COLO829 (cell line): ENCODE results near the gene KCNB1.

Experiments
- DNase-seq: peaks from one replicate; pipeline ENCODE4 v3.0.0; 2012; ENCODE audit warnings: low spot score

KCNB1 gene

DNA sequence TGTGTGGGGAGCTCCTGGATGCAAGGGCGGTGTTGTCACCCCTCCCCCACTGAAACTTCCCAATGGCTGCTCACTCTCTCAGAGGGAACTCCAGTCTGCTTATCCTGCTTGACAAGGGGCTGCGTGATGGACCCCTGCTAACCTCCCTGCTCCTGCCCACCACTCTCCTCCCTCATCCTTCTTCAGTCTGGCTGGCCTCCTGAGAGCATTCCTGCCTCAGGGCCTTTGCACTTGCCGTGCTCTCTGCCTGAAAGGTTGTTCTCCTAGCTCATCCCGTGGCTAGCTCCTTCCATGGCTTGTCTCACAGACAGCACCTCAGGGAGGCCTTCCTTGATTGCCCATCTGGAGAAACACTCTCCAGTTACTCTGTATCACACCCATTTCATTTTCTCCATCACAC, 130.7 kb downstream of the KCNB1 start:
- no peak for DNase-seq

DNA sequence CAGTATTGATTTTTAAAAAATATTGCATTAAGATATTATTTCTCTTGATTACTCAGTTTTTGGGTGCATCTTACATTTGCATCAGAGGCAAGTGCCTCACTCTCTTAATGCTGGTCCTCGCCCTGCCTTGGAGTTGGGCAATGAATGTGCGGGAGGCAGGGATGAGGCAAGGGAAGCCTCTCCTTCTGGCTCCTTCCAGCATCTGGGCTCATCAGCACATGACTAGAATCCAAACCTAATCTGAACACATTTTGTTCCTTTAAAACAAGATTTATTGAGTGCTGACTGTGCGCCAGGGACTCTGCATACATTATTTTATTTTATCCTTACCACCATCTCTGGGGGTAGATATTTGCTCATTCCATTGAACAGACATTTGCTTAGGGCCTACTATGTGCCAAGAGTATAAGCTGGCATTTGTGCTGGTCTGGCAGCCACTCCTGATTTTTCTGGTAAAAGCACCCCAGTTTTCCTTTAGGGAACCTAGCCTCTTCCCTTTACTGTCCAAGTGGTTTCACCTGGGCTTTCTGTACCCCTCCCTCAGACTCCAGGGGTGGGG, 132.7 kb downstream of the KCNB1 start:
- no peak for DNase-seq

DNA sequence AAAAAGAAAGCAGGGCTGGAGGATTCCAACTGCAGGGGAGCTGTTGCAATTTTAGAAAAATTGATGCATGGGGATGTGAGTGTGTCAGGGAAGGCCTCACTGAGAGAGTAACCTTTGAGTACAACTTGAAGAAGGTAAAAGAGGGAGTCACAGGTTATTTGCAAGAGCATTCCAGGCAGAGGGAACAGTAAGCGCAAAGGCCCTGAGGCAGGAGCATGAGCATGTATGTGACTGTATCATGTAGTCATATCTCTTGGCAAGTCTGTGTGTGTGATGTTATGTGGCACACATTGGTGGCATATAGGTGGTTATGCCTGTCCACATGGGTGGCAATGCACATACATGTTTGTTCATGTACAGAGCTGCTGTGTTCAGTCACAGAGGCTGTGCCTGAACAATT, 133.4 kb downstream of the KCNB1 start:
- DNase-seq, result no peak

DNA sequence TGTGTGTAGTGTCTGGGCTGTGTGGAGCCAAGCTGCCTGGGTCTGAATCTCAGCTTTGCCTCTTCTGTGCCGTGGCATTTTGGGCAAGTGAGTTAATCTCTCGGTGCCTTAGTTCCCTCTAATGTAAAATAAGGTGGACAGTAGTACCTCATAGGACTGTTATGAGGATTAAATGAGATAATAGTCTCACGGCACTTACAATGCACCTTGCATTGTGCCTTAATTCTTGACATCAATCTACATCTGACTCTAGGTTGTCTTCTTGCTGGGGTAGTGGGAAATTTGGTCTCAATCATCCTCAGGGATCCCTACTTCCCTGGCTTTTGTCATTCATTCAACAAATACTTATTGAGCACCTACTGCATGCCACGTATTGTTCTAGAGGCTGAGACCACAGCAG, 133.9 kb downstream of the KCNB1 start:
- no peak for DNase-seq

DNA sequence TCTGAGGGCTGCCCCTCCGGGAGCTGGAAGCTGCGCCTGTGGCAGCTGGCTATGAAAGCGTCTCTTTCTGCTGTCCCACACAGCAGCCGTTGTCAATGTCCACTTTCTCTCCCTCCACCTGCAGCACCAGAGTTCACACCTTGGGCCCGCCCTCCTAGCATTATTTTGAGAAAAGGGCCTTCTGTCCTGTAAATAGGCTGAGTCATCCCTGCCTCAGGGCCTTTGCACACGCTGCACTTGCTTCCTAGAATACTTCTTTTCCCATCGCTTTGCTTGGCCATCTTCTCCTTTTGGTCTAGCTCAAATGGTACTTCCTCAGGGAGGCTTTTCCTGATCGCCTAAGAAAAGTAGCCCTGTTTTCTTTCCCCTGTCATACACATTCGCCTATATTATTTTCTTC, 135.3 kb downstream of the KCNB1 start:
- no peak for DNase-seq

DNA sequence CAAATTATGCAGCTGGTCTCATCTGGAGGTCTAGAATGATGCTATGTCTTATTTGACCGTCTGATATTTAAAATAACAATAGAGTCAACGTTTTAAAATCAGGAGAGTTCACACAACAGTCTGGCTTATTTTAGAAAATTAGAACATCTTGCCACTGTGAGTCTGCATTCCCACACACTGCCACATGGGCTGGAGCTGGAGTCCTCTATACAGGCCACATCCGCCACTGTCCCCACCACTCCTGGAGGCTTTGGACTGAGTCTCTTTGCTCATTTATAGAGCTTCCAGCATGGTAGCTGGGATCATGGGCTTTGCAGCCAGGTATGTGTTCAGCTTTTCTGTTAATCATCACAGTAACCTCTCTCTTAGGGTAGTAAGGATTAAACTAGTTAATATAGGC, 135.8 kb downstream of the KCNB1 start:
- no peak for DNase-seq

DNA sequence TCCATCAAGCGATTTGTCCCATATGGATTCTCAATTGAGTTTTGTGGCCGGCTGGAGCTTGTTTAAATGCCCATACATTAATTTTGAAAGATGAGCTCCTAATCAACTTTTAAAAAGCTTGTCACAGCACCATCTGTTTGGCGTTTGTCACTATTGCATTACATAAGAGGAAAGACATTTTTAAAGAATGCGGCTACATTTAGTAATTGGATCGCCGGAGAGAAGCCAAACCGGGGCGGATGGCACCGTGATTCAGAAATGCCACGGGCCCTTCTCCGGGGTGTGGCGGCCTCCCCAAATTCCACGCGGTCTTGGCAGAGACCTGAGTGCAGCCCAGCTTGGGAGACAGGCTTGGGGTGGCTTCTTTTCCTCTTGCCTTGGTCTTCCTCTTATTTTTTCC, 136.9 kb downstream of the KCNB1 start:
- no peak for DNase-seq

DNA sequence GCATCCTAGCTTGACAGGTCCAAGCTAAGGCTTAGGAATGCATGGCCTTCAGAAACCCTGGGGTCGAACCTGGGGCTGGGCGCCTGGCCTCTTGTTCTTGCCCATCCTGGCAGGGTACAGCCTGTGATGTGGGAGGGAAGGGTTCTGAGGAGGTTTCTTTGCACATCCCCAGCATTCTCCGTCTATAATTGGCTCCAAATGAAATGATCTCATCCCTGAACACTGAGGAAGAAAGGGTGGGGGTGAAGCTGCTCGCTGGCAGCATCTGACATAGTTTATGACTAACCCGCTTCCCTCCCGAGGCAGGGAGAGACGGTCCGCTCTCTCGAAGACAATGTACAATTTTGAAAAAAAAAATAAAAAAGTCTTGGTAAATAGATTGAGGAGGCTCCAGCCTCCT, 137.5 kb downstream of the KCNB1 start:
- DNase-seq, result peak; percentile 60

DNA sequence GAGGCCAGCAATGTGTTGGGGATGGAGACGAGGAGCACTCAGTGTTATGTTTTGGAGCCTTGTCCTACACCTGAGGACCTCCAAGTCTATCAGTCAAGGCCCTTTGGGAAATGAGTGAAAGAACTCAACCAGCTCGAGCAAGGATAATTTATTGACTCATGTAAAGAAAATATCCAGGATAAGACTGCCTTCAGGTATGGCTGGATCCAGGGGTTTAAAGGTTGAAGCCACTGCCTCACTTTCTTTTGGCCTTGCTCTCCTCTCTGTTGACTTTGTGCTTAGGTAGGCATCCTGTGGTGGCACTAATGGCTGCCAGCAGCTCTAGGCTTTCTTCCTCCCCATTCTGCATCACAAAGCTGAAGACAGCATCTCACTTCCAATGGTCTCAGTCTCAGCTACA, 138.3 kb downstream of the KCNB1 start:
- DNase-seq, result no peak

DNA sequence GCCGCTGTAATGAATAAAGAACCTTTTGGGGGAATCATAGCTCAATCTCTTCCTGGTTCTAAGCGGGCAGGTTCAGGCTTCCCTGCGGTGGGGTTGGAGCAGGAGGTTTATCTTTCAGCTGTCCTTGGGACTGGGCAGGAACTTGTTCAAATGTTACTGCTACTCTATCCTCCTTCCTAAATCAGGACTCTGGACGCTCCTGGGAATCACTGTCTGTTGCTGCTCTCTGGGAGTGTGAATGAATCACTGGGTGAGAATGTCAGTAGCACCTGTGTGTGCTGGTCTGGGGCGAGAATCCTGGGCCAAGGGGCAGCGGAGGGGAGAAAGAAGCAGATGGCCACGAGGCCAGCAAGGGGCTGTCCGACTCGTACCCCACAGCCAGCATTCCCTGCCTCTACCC, 139.2 kb downstream of the KCNB1 start:
- DNase-seq, result no peak

DNA sequence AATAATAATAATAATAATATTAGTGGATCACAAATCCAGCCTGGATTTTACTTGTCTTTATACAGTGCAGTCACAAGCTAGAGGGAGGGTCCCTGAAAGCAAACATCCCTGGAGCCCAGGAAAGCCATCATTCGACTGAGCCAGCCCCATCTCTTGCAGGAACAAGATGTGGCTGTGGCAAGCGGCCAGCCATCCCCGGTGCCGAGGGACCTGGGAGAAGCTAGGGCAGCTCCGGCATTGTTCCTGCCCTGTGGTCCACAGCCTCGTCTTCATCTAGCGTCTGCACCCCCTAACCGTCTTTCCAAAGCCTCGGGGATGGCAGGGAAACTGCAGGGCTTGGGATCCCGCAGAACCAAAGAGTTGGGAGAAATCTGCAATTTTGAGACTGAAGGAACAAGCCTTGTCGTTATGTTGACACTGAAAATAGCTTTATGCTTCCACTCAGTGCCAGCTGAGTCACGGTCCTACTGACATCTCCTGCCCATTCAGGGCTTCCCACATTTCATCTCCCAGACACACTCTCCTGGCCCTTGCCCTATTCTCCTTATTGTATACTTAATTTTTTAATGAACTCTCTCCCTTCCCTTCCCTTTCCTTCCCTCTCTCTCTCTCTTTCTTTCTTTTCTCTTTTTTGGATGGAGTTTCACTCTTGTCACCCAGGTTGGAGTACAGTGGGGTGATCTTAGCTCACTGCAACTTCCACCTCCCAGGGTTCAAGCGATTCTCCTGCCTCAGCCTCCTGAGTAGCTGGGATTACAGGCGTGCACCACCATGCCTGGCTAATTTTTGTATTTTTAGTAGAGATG, 142.1 kb downstream of the KCNB1 start:
- DNase-seq, result no peak

DNA sequence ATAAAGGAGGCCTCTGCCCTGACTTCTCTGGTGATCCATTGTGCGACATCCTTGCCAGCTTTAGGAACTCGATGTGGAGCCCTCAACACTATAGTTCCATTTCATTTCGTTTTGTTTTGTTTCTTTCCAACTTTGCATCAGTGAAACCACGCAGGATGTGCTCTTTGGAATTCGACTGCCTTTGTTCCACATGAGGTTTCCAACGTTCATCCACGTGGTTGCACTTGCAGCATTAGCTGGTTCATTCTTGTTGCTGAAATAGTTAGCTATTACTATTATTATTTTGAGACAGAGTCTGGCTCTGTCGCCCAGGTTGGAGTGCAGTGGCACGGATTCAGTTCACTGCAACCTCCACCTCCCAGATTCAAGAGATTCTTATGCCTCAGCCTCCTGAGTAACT, 143.3 kb downstream of the KCNB1 start:
- no peak for DNase-seq

DNA sequence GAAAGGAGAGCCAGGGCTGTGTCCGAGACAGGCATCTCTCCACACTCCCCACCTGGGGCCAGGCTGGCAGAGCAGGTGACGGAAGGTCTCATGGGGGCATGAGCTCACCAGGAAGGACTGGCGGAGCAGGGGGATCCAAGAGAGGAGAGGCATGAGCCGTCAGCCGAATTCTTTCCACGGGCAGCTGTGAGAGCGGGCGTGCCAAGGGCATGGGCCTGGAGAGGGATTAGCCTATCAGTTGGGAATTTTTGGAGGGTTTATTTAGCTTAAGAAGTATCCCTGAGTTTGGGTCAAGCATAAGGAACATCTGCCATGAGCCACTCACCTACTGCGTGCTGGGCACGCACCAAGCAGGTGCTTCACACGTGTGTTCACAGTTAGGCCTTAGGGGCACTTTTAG, 144.4 kb downstream of the KCNB1 start:
- DNase-seq, result no peak

DNA sequence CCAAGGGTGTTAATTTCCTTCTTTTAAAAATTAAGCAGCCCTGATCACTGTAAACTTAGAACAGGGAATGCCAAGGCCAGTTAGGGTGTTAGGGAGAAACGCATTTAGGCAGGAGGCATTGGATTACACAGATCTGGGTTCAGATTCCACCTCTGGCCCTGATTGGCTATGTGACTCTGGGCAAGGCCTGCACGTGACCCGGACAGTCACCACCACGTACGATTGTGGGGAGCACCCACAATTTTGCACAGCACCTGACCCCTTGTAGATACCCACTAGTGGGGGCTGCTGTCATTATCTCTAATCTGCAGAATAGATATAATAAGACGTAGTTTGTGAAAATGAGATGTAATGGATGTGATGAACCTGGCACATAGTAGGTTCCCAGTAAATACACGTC, 145.1 kb downstream of the KCNB1 start:
- no peak for DNase-seq

DNA sequence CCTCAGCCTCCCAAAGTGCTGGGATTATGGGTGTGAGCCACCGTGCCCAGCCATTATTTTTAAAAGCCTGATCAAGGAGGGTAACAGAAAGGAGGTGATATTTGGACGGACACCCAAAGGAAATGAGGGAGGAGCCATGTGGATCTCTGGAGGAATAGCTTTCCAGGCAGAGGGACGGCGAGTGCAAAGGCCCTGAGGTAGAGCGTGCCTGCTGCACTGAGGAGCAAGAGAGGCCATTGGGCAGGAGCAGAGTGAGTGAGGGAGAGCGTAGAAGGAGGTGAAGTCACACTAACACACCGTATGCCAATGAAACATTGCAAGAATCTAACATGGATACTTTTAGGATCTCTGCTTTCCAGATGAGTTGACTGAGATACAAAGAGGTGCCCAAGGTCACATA, 145.7 kb downstream of the KCNB1 start:
- no peak for DNase-seq

DNA sequence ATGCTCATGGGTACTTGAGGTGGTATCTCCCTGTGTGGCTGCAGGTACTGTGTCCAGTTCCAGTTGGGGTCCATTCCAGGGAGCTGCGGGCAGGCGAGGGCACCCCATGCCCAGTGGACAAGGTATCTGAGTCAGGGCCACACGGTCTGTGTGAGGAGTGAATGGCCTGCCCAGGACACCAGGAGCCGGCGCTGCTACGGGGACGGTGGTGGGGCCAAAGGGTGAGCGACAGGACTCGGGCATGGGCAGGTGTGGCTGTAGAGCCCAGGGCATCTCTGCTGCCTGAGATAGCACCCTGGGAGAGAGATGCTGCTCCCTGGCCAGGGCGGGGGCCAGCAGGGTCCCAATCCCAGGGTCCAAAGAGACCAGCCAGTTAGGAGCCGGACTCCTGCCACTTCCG, 147.0 kb downstream of the KCNB1 start:
- DNase-seq, result no peak

DNA sequence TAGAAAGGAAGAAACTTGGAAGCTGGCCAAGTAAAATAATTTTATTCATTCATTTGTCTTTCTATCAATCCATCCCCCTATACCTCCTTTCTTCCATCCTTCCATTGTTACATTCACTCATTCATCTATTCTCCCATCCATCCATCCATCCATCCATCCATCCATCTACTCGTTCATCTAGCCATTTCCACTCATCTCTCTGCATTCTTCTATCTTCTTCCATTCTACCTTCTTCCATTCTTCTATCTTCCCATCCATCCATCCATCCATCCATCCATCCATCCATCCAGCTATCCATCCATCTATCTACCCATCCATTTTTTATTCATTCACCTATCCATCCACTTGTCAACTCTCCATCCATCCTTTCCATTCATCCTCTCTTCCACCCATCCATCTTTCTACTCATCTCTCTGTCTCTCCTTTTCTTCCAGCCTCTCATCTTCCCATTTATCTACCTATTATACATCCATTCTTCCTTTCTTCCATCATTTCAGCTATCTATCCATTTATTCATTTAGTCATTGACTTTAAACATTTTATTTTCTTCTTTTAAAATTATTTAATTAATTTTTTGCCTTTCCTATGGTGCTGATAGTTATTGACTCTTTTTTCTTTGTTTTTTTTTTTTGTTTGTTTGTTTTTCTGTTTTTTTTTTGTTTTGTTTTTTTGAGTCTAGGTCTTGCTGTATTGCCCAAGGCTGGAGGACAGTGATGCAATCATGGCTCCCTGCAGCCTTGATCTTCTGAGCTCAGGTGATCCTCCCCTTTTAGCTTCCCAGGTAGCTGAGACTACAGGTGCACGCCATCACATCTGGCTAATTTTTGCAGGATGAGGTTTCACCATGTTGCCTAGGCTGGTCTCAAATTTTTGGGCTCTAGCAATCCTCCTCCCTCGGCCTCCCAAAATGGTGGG, 151.5 kb downstream of the KCNB1 start:
- DNase-seq, result no peak

DNA sequence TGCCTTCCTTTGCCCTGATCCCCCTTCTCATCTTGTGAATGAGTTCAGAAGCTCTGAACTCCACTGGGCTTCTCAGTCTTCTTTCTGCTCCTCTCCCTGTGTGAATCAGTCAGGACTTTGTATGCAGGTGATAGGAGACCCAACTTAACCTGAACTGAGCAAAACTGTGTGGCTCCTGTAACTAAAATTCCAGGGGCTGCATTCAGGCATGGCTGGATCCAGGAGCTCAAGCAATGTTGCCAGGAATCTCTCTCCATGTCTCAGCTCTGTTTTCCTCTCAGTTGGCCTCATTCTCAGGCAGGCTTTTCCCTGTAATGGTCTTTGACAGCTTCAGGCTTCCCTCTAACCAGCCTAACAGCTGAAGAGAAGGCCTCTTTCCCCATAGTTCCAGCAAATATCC, 153.7 kb downstream of the KCNB1 start:
- DNase-seq, result no peak

DNA sequence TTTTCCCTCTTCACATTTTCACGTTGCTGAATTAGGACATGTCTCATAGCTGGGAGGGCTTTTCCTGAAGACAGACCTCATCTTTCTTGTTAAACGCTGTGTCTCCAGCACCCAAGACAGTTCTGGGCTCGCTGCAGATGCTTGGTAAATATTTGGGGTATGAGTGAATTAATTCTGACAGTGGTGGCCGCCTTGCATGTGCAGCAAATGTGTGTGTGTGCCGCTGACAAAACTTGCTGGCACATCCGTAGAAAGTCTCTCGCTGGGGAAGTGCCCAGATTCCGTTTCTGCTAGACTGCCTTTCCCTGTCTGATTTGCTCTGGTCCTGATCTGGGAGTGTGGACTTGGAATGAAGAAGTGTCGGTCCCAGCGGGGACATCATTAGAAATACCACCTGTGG, 156.4 kb downstream of the KCNB1 start:
- no peak for DNase-seq

DNA sequence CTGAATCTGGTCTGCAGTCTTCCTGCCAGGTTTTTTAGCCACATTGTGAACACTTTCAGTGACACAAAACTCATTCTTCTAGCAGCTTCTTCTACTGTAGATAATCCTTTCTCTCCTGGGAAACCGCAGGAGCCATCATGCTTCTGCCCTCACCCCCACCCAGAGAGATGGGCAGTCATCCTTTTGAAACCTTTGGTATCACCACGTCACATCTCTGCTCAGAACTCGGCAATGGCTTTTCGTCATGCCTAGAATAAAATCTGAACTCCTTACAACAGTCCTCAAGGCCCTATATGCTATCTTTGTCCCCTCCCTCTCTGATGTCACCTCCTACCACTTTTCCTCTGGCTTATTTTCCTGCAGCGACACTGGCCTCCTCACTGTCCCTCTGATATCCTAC, 158.2 kb downstream of the KCNB1 start:
- DNase-seq, result no peak

DNA sequence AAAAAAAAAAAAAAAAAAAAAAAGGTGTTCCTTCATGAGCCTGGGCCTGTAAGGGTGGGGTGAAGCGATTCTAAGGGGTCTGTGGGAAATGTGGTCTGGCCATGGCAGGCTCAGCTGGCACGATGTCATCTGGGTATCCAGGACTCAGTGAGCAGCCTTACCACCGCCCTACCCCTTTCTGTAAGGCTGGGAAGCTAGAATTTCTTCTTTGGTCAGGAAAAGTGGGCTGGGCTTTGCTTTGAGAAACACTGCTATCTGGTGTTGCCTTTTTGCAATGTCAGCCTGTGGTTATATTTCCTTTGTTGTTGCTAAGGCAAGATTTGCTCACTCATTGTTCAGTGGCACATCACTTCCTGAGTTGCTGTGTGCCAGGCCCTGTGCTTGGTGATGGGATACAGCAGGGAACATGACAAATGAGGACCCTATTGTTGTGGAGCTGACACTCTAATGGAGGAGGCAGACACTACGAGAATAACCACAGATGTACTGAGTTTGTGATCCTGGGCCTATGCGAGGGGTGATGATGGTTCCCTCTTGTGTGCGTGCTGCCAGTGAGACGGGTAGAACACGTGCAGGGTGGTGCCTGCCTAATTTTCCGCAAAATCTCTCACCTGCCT, 158.7 kb downstream of the KCNB1 start:
- DNase-seq, result peak; percentile 54

DNA sequence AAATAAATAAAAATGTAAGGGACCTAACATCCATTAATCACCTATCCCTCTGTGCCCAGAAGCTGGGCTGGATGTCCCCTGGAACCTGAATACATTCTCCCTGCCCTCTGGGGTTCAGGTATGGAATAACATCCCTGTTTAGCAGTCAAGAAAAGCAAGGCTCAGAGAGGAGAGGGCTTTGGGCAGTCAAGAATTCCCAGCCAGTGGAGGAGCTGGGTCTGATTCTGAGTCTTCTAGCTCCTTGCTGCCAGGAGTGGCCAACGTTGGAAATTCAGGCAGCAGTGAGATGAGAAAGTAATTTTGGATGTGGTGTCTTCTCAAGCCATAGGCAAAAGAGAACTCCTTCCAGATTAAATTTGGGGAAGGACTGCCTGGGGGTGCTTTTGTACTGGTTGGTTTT, 162.0 kb downstream of the KCNB1 start:
- DNase-seq, result peak; percentile 26
